OCI-LY7 (cell line): ENCODE data around the gene FAM181B. TPM values are rescaled to one million over a fixed set of nuclear protein-coding genes. Genes with fewer than 3 reads are reported as not detected.

Source experiments
- BruUV-seq: library from RNA; stranded (reverse); fragments of 400-500 nt; replicated peaks from 2 replicates; lab custom pipeline; 2021; lab: Mats Ljungman, UMichigan
- CTCF ChIA-PET: fragments of 300-600 bp; sonication (Branson Sonifier 250); formaldehyde crosslinking; loops from one replicate; lab custom pipeline; 2022; ENCODE audit warnings: antibody characterized with exemption; ENCODE audit not compliant: unreplicated experiment; lab: Charles Lee
- POLR2A ChIA-PET: fragments of 300-600 bp; sonication (Branson Sonifier 250); formaldehyde crosslinking; loops from one replicate; lab custom pipeline; 2022; ENCODE audit warnings: antibody characterized with exemption; lab: Charles Lee
- DNase-seq: peaks from one replicate; pipeline ENCODE4 v3.0.0-alpha.2; 2015; ENCODE audit warnings: low spot score
- H2AFZ ChIP-seq: fragments of 200-600 bp; sonication (generic), shearing (Covaris generic); 2 replicates; pipeline ENCODE4 v1.6.1; 2014; ENCODE audit warnings: mild to moderate bottlenecking, antibody characterized with exemption, low read length, moderate library complexity
- H3K27ac ChIP-seq: fragments of 200-600 bp; sonication (generic); 2 replicates; pipeline ENCODE4 v1.5.1; 2014; ENCODE audit warnings: mixed run types, low read depth, mild to moderate bottlenecking, moderate library complexity, low read length, inconsistent platforms; ENCODE audit not compliant: poor library complexity, severe bottlenecking
- H3K36me3 ChIP-seq: fragments of 200-600 bp; sonication (generic); 2 replicates; pipeline ENCODE4 v1.6.1; 2014; ENCODE audit warnings: mild to moderate bottlenecking, antibody characterized with exemption, low read length, moderate library complexity, mixed read lengths; ENCODE audit not compliant: insufficient read depth
- H3K4me1 ChIP-seq: fragments of 200-600 bp; sonication (generic); 2 replicates; pipeline ENCODE4 v1.5.1; 2014; ENCODE audit warnings: mild to moderate bottlenecking, low read length; ENCODE audit not compliant: insufficient read depth, poor library complexity, severe bottlenecking
- H3K4me2 ChIP-seq: fragments of 200-600 bp; sonication (generic); 2 replicates; pipeline ENCODE4 v1.6.1; 2014; ENCODE audit warnings: mild to moderate bottlenecking, low read length
- H3K4me3 ChIP-seq: fragments of 200-600 bp; sonication (generic); 2 replicates; pipeline ENCODE4 v1.5.1; 2014; ENCODE audit warnings: mild to moderate bottlenecking, low read depth, low read length; ENCODE audit not compliant: poor library complexity, severe bottlenecking
- H3K79me2 ChIP-seq: fragments of 200-600 bp; sonication (generic); 2 replicates; pipeline ENCODE4 v1.6.1; 2016; ENCODE audit warnings: low read depth, mild to moderate bottlenecking, low read length, moderate library complexity, mixed read lengths; ENCODE audit not compliant: insufficient read depth
- H3K9me2 ChIP-seq: fragments of 200-600 bp; sonication (generic); 2 replicates; pipeline ENCODE4 v1.6.1; 2016; ENCODE audit warnings: mild to moderate bottlenecking, low read length, mixed read lengths; ENCODE audit not compliant: insufficient read depth
- H3K9me3 ChIP-seq: fragments of 200-600 bp; sonication (generic); 2 replicates; pipeline ENCODE4 v1.6.1; 2014; ENCODE audit warnings: mild to moderate bottlenecking, mixed run types, low read length, mixed read lengths
- H4K20me1 ChIP-seq: fragments of 200-600 bp; sonication (generic); 2 replicates; pipeline ENCODE4 v1.6.1; 2014; ENCODE audit warnings: mild to moderate bottlenecking, antibody characterized with exemption, low read length, moderate library complexity, mixed read lengths; ENCODE audit not compliant: insufficient read depth
- CTCF ChIP-seq: fragments of 200-600 bp; sonication (generic); conservative IDR thresholded peaks from 2 replicates; pipeline ENCODE4 v1.5.1; 2014; ENCODE audit warnings: mild to moderate bottlenecking, antibody characterized with exemption, low read length, moderate library complexity, mixed read lengths
- EZH2phosphoT487 ChIP-seq: fragments of 200-600 bp; sonication (generic); IDR thresholded peaks from 2 replicates; pipeline ENCODE4 v1.6.1; 2018; ENCODE audit warnings: low read depth, borderline replicate concordance, mild to moderate bottlenecking, mixed run types, antibody characterized with exemption, low read length, moderate library complexity, mixed read lengths
- intact Hi-C: fragments of 100-400 bp; cut with micrococcal nuclease; formaldehyde crosslinking; loops from one replicate; pipeline ENCODE4 v1.10.0; 2022; ENCODE audit not compliant: unreplicated experiment
- total RNA-seq, 2 experiments: library from RNA; depleted of rRNA in 1 of 2; stranded (reverse); fragments of >200 nt in 1 of 2; shearing (Covaris generic) in 1 of 2; gene quantifications; 2 replicates each; pipeline ENCODE4 v1.2.3, GENCODE V29; 2014 to 2022

The FAM181B gene
- total RNA-seq, 2 experiments from 2014 or later, result not detected

- Histone ChIP-seq H3K4me1 (no peaks in the 10 kb centered on the region), H3K9me3 (no peaks in the 10 kb centered on the region), H3K4me3 (no peak overlapping the region), H2AFZ (no peak overlapping the region), H3K4me2 (no peak overlapping the region), H3K36me3 (no peaks in the 10 kb centered on the region), H4K20me1 (no peaks in the 10 kb centered on the region), H3K79me2 (no peaks in the 10 kb centered on the region), H3K27ac (no peak overlapping the region), H3K9me2 (no peaks in the 10 kb centered on the region)
- BruUV-seq, result no TSS peak
- ChIA-PET CTCF (no interaction called here), POLR2A (no interaction called here)
- TF ChIP-seq EZH2phosphoT487 (no peak), CTCF (no peak)
- intact Hi-C loops, result loop anchor here (10.0 kb wide), 1 partner anchor 1129 kb away; no protein-coding TSS in a partner anchor
- DNase-seq, result no peak
Observed at GRCh38 chr11:82686211-82686610, 47.5 kb downstream of the FAM181B start.

- H2AFZ ChIP-seq, result no peak overlapping the region
- H3K79me2 ChIP-seq, result no peaks in the 10 kb centered on the region
- no peak overlapping the region for H3K4me2 ChIP-seq
- no peaks in the 10 kb centered on the region for H3K9me2 ChIP-seq
- POLR2A ChIA-PET, result no interaction called here
- no TSS peak for BruUV-seq
- DNase-seq, result no peak
- CTCF ChIA-PET, result no interaction called here
- TF ChIP-seq CTCF, result no peak
- no peak overlapping the region for H3K27ac ChIP-seq
- no peaks in the 10 kb centered on the region for H3K9me3 ChIP-seq
- H3K4me3 ChIP-seq, result no peak overlapping the region
- H3K36me3 ChIP-seq, result no peaks in the 10 kb centered on the region
- intact Hi-C loops, result loop anchor here (2.0 to 10.0 kb wide), 2 partner anchors 16 to 1132 kb away; no protein-coding TSS in a partner anchor
- H4K20me1 ChIP-seq, result no peaks in the 10 kb centered on the region
- H3K4me1 ChIP-seq, result no peaks in the 10 kb centered on the region
Observed at GRCh38 chr11:82683029-82683428, 50.6 kb downstream of the FAM181B start.

GRCh38 chr11:82682003-82682751 lies 51.5 kb downstream of the FAM181B start:
- ChIA-PET POLR2A (no interaction called here), CTCF (no interaction called here)
- no TSS peak for BruUV-seq
- H3K27ac ChIP-seq, result no peak overlapping the region
- TF ChIP-seq CTCF (peak; percentile 86), EZH2phosphoT487 (no peak)
- intact Hi-C loops, result loop anchor here (2.0 to 10.0 kb wide), 2 partner anchors 17 to 1133 kb away; no protein-coding TSS in a partner anchor
- H2AFZ ChIP-seq, result 0 out of 2 replicates have a peak overlapping the region, but pooled peaks have one; percentile 3
- DNase-seq, result peak; percentile 72
- H3K4me3 ChIP-seq, result no peak overlapping the region
- no peaks in the 10 kb centered on the region for H3K79me2 ChIP-seq
- H4K20me1 ChIP-seq, result no peaks in the 10 kb centered on the region
- no peak overlapping the region for H3K4me2 ChIP-seq
- H3K9me2 ChIP-seq, result no peaks in the 10 kb centered on the region
- H3K9me3 ChIP-seq, result no peaks in the 10 kb centered on the region
- no peaks in the 10 kb centered on the region for H3K36me3 ChIP-seq
- H3K4me1 ChIP-seq, result no peaks in the 10 kb centered on the region
